GM18519 (cell line): ENCODE results near the gene SCAANT1.

ENCODE experiments used
- ATAC-seq: cut with Tn5 transposase; IDR thresholded peaks from one replicate; pipeline ENCODE4 v1.9.1; 2021; ENCODE audit warnings: mild to moderate bottlenecking, moderate library complexity; ENCODE audit not compliant: unreplicated experiment, low FRiP score

The SCAANT1 gene

GRCh38 chr3:63934041-63934866 lies 22.1 kb upstream of the SCAANT1 start:
- no peak for ATAC-seq

DNA sequence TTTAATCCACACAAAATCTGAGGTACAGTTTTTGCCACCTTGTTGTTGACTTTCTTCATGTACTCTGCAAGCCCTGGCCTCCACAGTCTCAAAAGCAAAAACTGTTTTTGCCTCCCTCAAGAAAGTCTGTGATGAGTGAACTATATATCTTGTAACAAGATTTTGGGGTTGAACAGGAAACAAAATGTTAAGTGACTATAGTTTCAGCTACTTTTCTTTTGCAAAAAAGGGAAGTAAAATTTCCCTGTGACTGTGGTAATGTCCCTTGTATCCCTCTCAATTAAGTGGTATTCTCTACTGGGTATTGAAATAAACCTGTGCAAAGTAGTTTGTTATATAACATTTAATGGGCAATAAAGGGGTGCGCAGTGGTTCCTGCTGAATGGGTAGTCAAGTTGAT lies 21.3 kb upstream of the SCAANT1 start:
- ATAC-seq = peak; percentile 67

DNA sequence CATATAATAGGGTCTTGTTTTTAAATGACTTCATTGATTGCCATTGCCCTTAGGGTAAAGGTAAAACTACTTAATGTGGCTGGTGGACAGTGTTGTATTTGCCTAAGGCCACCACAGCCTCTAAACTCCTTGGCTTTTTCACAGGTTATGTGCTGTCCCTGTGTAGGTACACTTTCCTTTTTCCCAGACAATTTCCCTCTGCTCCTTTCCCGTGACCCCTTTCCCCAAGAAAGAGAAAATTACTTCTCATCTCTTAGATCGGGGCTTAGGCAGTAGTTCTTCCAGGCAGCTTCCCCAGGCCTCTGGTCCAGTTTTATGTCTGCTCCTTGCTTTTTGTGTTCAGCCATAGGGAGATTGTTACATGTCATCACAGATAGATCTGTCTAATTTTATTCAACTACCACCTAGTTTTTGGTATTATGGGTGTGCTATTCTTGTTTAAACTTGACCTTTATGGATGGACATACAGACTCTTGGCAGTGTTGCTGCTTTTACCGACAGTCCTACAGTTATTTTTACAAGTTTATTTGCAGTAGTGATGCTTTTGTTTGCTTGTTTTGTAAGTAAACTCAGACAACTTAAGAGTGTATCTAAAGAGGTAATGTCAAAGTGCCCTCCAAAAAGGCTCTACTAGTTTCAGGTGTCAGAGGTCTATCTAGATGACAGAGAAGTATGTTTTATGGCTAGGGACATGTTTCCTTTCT lies 20.5 kb upstream of the SCAANT1 start:
- no peak for ATAC-seq

- no peak for ATAC-seq
These were observed 19.1 kb upstream of the SCAANT1 start for GRCh38 chr3:63931290-63931689.

GRCh38 chr3:63927422-63928280 lies 15.5 kb upstream of the SCAANT1 start:
- peak; percentile 89 for ATAC-seq

DNA sequence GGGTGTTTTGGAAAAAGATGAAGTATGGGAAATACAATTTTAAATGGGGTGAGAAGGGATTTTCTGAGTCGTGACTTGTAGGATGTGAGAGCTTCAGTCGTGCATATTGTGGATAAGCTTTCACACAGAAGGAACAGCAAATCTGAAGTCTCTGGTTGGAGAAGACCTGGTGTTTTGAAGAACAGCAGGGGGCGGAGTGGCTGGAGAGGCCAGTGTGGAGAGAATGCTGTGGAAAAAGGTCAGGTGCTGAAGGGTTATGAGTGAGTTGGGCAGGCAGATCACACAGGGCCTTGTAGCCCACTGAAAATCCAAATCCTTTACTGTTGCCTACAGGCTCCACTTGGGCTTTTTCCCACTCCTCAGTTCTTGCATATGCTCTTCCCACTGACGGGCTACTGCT lies 14.1 kb upstream of the SCAANT1 start:
- ATAC-seq = no peak

DNA sequence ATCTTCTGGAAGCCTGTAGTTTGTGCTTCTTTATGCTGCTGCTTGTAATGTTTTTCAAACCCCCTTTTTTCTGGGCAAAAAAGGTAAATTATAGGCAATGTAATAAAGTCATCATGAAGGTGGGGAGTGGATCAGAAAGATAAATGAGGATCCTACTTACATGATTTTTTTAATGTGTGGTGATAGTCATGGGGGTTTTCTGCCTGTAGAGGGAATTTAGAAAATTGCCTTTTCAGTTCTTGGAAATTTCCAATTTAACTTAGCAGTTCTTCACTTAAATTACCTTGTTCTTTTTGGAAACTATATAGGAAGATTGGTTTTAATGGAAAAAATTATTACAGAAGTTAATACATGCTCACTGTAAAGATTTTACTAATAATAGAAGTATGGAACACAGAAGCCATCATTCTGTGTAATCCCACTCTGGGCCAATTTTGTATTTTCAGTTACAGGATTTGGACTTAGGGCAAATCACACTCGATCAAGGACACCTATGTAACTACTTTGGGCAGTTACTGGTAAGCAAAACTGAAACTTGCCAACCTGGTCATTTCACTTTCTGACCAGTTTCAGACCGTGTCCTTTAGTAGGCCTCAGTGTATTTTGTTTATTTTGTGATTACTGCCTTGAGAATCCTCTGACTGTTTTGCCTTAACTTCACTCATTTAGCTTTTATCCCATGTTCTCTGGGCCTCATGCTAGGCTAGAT lies 10.5 kb upstream of the SCAANT1 start:
- ATAC-seq = no peak

- ATAC-seq = peak; percentile 79
These were observed 9.7 kb upstream of the SCAANT1 start for GRCh38 chr3:63921741-63922482.

DNA sequence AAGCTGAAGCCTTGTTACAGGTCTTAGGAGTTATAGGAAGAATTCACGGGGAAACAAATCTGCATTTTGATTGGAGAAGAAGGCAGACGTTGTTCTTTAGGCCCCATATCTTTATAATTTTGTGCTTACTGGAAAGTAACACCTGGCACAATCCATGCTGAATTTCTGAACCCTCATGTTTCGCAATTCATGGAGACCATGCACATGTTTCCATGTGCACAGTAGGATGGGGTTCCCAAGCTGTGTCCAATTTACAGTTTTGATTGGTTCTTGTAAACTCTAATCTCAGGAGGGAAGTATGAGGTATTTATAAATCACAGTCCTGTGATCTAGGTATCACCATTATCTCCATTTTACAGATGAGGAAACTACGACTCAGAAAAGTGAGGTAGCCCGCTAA lies 7.8 kb upstream of the SCAANT1 start:
- ATAC-seq = no peak

DNA sequence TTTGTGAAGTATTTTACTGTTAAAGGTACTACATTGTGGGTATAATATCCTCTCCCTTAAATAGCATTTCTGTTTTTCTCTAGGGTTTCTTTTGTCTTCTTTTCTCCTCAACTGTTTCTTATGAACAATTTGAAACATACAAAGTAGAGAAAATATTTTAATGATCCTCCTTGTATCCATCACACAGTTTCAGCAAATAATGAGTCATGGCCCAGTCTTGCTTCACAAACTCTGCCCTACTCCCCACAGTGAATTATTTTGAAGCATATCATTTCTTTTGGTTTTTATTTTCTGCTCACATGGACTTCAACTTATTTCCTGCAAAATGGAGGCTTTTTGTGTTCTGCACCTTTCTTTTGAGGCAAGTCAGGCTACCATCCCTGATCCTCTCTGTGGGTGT lies 6.1 kb upstream of the SCAANT1 start:
- no peak for ATAC-seq

- ATAC-seq = no peak
These were observed 2.1 kb upstream of the SCAANT1 start for GRCh38 chr3:63914312-63914711.

GRCh38 chr3:63912768-63913588 lies 795 bp upstream of the SCAANT1 start:
- no peak for ATAC-seq

DNA sequence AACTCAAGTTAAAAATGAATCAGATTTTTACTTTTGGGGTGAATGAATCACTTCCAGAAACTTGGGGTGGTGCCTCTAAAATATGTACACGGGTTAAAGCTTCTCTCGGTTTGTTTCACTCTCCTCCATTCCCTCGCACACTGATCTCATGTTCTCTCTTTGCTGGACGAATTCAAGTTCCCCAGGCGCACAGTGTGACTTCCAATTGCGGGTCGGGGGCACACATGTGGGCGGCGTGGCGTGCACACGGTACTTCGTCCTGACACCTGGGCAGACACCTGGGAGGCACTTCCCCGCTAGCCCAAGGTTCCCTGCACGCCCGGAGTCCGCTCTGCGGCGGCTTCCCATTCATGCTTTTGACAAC lies 692 bp downstream of the SCAANT1 start:
- ATAC-seq = peak; percentile 12

DNA sequence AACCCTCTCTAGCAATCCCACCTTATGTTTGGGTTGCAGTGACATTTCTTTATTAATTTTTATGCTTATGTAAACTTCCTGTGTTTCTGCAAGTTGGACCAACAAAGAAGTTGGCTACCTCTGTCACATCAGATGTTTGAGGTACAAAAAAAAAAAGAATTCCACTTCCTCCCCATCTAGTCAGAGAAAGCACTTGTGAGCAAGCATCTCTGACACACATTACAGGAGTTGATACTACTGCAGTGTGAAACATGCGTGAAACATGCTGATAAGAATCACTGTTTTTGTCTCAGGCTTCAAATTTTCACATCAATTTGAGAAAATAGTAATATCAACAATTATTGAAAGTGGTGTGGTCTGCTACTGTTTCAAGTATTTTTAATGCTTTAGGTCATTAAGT lies 1.3 kb downstream of the SCAANT1 start:
- ATAC-seq = peak; percentile 31

GRCh38 chr3:63910001-63910400 lies 2.2 kb downstream of the SCAANT1 start:
- ATAC-seq = no peak

DNA sequence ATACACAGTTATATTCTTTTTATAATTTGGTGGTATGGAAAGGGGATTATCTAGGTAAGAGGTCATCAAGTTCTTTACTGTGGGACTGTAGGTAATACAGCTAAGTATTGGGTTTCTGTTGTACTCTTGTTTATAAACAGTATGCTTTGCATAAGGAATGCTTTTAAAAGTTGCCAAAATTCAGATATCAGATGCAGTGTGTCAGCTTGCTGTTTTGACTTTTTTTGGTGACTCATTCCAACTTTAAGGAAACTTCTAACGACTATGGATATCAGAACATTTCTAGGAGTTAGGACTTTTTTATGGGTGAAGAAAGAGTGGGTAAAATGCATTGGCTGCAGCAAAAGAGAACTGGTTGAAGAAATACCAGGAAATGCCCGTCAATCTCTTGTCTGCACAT lies 2.8 kb downstream of the SCAANT1 start:
- ATAC-seq = no peak

- no peak for ATAC-seq
These were observed 3.4 kb downstream of the SCAANT1 start for GRCh38 chr3:63908776-63909175.

- no peak for ATAC-seq
These were observed 4.0 kb downstream of the SCAANT1 start for GRCh38 chr3:63908081-63908736.
